Heart right ventricle (tissue), 16 donors: ENCODE data around the gene RIN1. TPM values are rescaled to one million over a fixed set of nuclear protein-coding genes. Genes with fewer than 3 reads are reported as not detected.
A peak's percentile ranks its signal among the peaks of the same experiment; 100 is the strongest.
"Not testable (repeated sequence)": the region's sequence is repeated elsewhere in the genome, so short reads cannot be mapped to it uniquely, and the experiment has no call there.

ENCODE experiments used
- ATAC-seq, 8 donors: fragments of 200-7000 bp; cut with Tn5 transposase; one replicate each; pipeline ENCODE4 v1.9.1; 2020; ENCODE audit warnings: mild to moderate bottlenecking in 8 of 8, moderate library complexity in 8 of 8, moderate number of reproducible peaks in 1 of 8
- DNase-seq, 2 donors: peaks; one replicate each; pipeline ENCODE4 v3.0.0-alpha.2; 2020
- H3K27ac ChIP-seq, 10 donors: fragments of 200-600 bp; sonication (generic) in 2 of 10; one replicate each; pipeline versions ENCODE4 v1.5.0 to v1.8.0; 2020 to 2022; ENCODE audit warnings: mild to moderate bottlenecking in 3 of 10
- H3K27me3 ChIP-seq, 7 donors: fragments of 200-600 bp; one replicate each; pipeline ENCODE4 v1.8.0; 2021 to 2022; ENCODE audit warnings: mild to moderate bottlenecking in 2 of 7
- H3K36me3 ChIP-seq, 9 donors: fragments of 200-600 bp; sonication (generic) in 1 of 9; one replicate each; pipeline versions ENCODE4 v1.5.0 to v1.8.0; 2020 to 2022; ENCODE audit warnings: mild to moderate bottlenecking in 2 of 9
- H3K4me1 ChIP-seq, 9 donors: fragments of 200-600 bp; sonication (generic) in 1 of 9; one replicate each; pipeline versions ENCODE4 v1.5.0 to v1.8.0; 2020 to 2022; ENCODE audit warnings: mild to moderate bottlenecking in 4 of 9
- H3K4me3 ChIP-seq, 10 donors: fragments of 200-600 bp; sonication (generic) in 2 of 10; one replicate each; pipeline versions ENCODE4 v1.5.0 to v1.8.0; 2020 to 2022; ENCODE audit warnings: mild to moderate bottlenecking in 7 of 10, moderate library complexity in 2 of 10
- H3K9me3 ChIP-seq, 11 donors: fragments of 200-600 bp in 10 of 11; sonication (generic) in 2 of 11; one replicate each; pipeline versions ENCODE4 v1.5.0 to v1.8.0; 2013 to 2022; ENCODE audit warnings: mild to moderate bottlenecking in 2 of 11, control low read depth in 1 of 11, moderate library complexity in 1 of 11
- CTCF ChIP-seq, 9 donors: fragments of 200-600 bp; sonication (generic) in 2 of 9; IDR thresholded peaks; one replicate each; pipeline versions ENCODE4 v1.5.0 to v1.8.0; 2021 to 2022; ENCODE audit warnings: antibody characterized with exemption in 9 of 9, mild to moderate bottlenecking in 5 of 9, moderate library complexity in 1 of 9
- WGBS, 2 donors: extraction: QIAGEN DNeasy Blood & Tissue Kit; methylation state at CpG; one replicate each; pipeline ENCODE4 v1.1.7; 2013; ENCODE audit warnings: inconsistent platforms in 1 of 2; 5-methylcytosine and 5-hydroxymethylcytosine counted together
- intact Hi-C, 10 donors: fragments of 100-400 bp; cut with DNase I; formaldehyde crosslinking; loops; one replicate each; pipeline versions ENCODE4 v1.11.1 to v1.14.2; 2022
- polyA plus RNA-seq, 2 donors: library from polyadenylated mRNA; stranded (reverse); fragments of 200-250 nt; gene quantifications; one replicate each; pipeline ENCODE4 v1.2.3, GENCODE V29; 2013
- total RNA-seq, 10 donors: library from RNA; stranded (reverse); fragmentation: NEBNext Ultra II Directional in 3 of 10; extraction: Animal tissue kit (Norgen Biotek cat#: 25700) in 3 of 10; gene quantifications; one replicate each; pipeline versions ENCODE4 v1.2.1 to v1.2.4, GENCODE V29; 2021 to 2023
- donor health status: Arrhythmogenic right ventricular cardiomyopathy.
- donor health status: ischemic (EF 13 %, LVEDD 7.1; RV severe dilation, severe dysfunction).
- donor health status: healthy with polysubstance abuse.
- donor health status: DM: no; HTN: yes; CAD: no.
- donor health status: DM: no; HTN: no; CAD: no.
- donor health status: ischemic (EF 25% LVEDD 6.9; RV normal size, moderate dysfunction).
- donor health status: ischemic (EF 25% LVEDD 5.7; RV mildly dilated, moderate dysfunction).
- donor health status: healthy.
- donor health status: DM: yes; HTN: yes; CAD: no.
- donor health status: Ischemic cardiomyopathy.
- donor health status: ischemic (EF 35%, LVEDD 5.7; RV mildly dilated, moderate dysfunction).
- donor health status: nonischemic (EF 11% LVEDD 7.7; RV severe dilation, severe dysfunction).
- donor health status: DM: yes; HTN: yes; CAD: no.
- donor health status: PGD.
- donor health status: ischemic (EF 29% LVEDD 5.4; RV normal size, mild dysfunction).
- donor health status: nonischemic (EF 23%, LVEDD 6.1; RV moderate dilation, normal function).

RIN1 gene
- total and polyA plus RNA-seq, 12 donors: 0.81 to 10.8 (median 1.9) TPM

- peaks cover 16 to 49% (median 29%) of the 10 kb centered on the region in 9 donors for H3K4me1 ChIP-seq
- H3K36me3 ChIP-seq: no peaks in the 10 kb centered on the region
- peak in 1 of 2 donors; percentile 74 for DNase-seq
- H3K27me3 ChIP-seq: no peaks in the 10 kb centered on the region
- TF ChIP-seq CTCF (IDR thresholded peaks at IDR 0.05): no peak
- WGBS, 2 donors: 71 to 75% methylated on average over 11 of the region's 11 CpGs
- peak overlapping the region in 4 of 10 donors; percentile 22 to 58 (median 36) for H3K27ac ChIP-seq
- no peaks in the 10 kb centered on the region for H3K9me3 ChIP-seq
- H3K4me3 ChIP-seq: no peak overlapping the region
- peak in 7 of 8 donors; percentile 20 to 66 (median 41) for ATAC-seq
- intact Hi-C loops: no loop called here
Measured at GRCh38 chr11:66322732-66323427, 13.4 kb downstream of the RIN1 start.

GRCh38 chr11:66321606-66322005, 14.6 kb downstream of the RIN1 start:
- Histone ChIP-seq H3K4me3 (no peak overlapping the region), H3K27ac (peak overlapping the region in 1 of 10 donors; percentile 58), H3K36me3 (no peaks in the 10 kb centered on the region), H3K9me3 (no peaks in the 10 kb centered on the region), H3K4me1 (peaks cover 18 to 48% (median 29%) of the 10 kb centered on the region in 9 donors), H3K27me3 (peaks cover 0 to 3% (median 0%) of the 10 kb centered on the region in 7 donors)
- DNase-seq (no peak), ATAC-seq (no peak)
- intact Hi-C loops: no loop called here
- 86 to 89% methylated on average over 4 of the region's 4 CpGs for WGBS, 2 donors
- no peak for TF ChIP-seq CTCF (IDR thresholded peaks at IDR 0.05)

- 84 to 87% methylated on average over 6 of the region's 6 CpGs for WGBS, 2 donors
- intact Hi-C loops, H3K27ac ChIP-seq, H3K36me3 ChIP-seq, DNase-seq, ATAC-seq, H3K9me3 ChIP-seq, H3K27me3 ChIP-seq, H3K4me3 ChIP-seq: not testable (repeated sequence)
- H3K4me1 ChIP-seq: peaks cover 15 to 48% (median 27%) of the 10 kb centered on the region in 9 donors
Measured at GRCh38 chr11:66320748-66321147, 15.5 kb downstream of the RIN1 start.

GRCh38 chr11:66320289-66320688, 15.9 kb downstream of the RIN1 start:
- intact Hi-C loops, H3K27me3 ChIP-seq, H3K27ac ChIP-seq, H3K4me3 ChIP-seq, H3K9me3 ChIP-seq, H3K36me3 ChIP-seq, ATAC-seq, DNase-seq: not testable (repeated sequence)
- peaks cover 13 to 47% (median 27%) of the 10 kb centered on the region in 9 donors for H3K4me1 ChIP-seq
- WGBS, 2 donors: 88 to 93% methylated on average over 1 of the region's 2 CpGs

- Histone ChIP-seq H3K9me3 (no peaks in the 10 kb centered on the region), H3K4me3 (no peak overlapping the region), H3K27me3 (peaks cover 0 to 6% (median 0%) of the 10 kb centered on the region in 7 donors), H3K4me1 (peaks cover 13 to 55% (median 28%) of the 10 kb centered on the region in 9 donors), H3K27ac (peak overlapping the region in 8 of 10 donors; percentile 46 to 92 (median 86)), H3K36me3 (no peaks in the 10 kb centered on the region)
- DNase-seq: no peak
- no peak for TF ChIP-seq CTCF (IDR thresholded peaks at IDR 0.05)
- 76 to 80% methylated on average over 3 of the region's 3 CpGs for WGBS, 2 donors
- ATAC-seq: no peak
- intact Hi-C loops: loop anchor here in 1 of 10 donors (10.0 kb wide), 1 partner anchor 66 kb away; no protein-coding TSS in a partner anchor
Measured at GRCh38 chr11:66318600-66318970, 17.6 kb downstream of the RIN1 start.
